Measurements from ENCODE around the gene ADAM10.
A peak's percentile ranks its signal among the peaks of the same experiment; 100 is the strongest.

The ADAM10 gene

DNA sequence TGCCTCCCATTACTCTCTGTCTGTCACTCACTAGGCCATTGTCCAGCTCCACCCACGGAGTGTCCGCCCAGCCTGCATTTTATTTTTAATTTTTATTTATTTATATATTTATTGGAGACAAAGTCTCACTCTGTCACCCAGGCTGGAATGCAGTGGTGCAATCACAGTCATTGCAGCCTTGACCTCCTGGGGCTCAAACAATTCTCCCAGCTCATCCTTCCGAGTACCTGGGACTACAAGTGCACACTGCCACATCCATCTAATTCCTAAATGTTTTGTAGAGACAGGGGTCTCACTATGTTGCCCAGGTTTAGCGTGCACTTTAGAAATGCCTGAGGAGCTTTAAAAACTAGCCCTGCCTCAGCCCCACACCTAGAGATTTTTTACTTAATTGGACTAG lies 176.2 kb downstream of the ADAM10 start:
- DNase-seq: no peak

DNA sequence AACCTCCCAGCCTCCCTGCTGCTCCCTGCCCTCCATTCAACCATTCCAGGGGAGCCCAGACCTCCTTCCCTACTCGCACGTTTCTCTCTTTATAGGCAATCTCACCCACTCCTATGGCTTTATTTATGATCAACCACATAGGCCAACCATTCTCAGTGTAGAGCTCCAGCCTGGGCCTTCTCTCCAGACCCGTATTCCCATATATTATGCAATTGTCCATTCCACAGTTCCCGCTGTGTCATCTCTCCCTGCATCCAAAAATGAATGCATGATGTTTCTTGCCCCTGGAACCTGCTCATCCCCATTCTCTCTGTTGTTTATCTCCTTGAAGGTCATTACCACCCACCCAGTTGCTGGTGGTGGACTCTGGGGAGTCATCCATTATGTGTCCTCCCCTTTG lies 177.0 kb downstream of the ADAM10 start:
- DNase-seq: no peak

DNA sequence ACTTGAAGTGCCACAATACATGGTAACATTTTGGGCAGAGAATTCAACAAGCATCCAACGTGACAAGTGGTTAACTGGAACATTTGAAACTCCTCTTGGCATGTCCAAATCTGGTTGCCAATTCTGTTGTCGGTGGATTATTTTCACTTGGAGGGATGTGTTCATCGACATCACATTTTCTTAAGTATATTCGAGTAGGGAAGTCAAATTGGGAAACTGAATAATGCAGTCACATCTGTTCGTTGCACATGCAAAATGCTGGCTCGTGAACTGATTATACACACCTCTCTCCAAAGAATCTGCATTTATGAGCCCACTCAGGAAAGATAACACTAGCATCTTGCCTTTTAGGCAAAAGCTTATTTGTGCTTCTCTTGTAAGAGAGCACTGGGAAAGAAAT lies 178.0 kb downstream of the ADAM10 start:
- DNase-seq: no peak

DNA sequence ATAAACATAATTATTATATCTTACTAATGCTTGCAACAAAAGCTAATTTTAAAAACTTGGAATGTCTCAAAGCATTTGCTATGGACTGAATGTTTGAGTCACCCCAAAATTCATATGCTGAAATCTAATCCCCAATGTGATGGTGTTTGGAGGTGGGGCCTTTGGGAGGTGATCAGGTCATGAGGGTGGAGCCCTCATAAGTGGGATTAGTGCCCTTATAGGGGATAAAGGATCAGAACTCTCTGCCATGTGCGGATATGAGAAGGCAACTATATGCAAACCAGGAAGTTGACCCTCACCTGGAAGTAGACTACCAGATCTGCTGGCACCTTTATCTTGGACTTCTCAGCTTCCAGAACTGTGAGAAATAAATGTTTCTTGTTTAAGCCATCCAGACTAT lies 180.1 kb downstream of the ADAM10 start:
- no peak for DNase-seq

DNA sequence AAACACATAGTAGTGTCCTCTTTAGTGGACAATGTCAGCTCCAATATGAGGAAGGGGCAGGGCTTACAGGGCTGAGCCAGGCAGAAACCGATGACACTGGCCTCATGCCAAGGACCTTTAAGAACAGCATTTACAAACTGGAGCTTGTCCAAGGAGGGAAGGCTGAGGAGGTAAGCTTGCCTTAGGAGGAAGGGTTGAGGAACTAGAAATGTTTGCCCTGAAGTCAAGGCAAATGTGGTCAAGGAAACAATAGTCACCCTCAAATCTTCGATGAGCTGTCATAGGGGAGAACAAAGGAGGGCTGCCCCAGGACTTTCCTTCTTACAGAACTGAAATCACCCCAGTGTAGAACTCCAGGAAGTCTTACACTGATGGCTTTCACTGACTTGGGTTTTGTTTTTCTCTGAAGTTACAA lies 181.3 kb downstream of the ADAM10 start:
- no peak for DNase-seq

DNA sequence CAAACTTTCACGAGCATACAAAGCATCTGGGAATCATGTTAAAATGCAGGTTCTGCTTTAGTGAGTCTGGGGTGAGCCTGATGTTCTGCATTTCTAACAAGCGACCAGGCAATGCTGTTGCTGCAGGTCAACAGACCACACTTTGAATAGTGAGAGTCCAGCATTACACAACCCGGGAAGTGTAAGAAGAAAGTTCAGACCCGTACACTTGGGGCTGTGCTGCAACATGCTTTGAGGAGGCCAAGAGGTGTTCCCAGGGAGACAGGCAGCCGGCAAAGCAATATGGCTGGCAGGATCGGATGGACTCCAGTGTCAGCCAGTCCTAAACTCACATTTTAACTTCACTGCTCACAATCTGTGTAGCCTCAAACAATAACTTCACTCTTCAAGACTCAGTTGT lies 183.5 kb downstream of the ADAM10 start:
- DNase-seq: no peak

DNA sequence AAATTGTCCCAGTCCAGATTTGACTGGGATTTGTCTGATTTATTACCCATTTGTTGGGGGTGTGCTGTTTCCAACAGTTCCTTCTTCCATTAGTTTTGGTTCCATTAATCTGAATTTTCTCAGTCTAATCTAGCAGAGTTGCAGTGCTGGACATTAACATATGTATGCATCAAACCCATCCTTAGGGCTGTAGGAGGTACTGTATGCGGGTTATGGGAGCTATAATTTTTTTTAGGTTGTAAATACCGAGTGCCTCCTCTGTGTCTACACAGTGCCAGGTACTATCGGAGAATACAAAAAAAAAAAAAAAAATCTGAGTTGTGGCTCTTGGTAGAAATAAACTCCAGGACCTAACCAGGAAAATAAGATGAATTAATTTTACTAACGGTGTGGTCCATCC lies 183.9 kb downstream of the ADAM10 start:
- no peak for DNase-seq

DNA sequence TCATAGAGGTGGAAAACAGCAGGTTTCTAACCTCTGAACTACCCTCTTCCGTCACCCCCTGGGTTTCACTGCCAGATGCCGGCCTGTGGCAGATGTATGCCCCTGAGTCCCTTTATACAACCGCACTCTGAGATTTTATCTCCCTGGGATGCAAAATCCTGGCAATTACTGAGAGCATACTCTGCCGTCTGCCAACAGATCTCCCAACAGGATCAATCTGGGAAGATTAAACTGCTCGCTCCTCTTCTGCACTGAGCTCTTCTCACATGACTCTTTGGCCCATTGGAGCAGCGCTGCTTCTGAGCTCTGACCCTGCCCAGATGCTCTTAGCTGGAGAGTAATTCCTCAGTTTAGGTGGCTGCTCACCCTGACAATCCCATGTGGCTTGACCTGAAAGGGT lies 184.5 kb downstream of the ADAM10 start:
- DNase-seq: peak; percentile 64

DNA sequence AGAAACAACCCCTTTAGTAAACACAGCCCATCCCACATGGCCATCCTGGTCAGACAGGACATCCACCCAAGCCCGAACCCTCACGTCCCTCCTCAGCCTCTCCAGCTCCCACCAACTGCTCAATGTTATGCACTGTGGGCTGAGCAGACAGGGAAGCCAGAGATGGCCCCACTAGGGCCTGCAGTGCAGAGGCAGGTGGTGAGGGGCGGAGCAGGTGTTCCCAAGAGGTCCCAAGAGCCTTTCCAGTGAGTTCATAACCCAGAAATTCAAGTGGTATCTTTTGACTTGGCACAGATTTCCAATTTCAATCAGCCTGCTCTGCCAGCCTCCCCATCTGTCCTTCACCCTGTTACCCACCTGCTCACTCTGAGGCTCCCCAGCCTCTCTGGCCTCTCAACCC lies 187.4 kb downstream of the ADAM10 start:
- DNase-seq: no peak

DNA sequence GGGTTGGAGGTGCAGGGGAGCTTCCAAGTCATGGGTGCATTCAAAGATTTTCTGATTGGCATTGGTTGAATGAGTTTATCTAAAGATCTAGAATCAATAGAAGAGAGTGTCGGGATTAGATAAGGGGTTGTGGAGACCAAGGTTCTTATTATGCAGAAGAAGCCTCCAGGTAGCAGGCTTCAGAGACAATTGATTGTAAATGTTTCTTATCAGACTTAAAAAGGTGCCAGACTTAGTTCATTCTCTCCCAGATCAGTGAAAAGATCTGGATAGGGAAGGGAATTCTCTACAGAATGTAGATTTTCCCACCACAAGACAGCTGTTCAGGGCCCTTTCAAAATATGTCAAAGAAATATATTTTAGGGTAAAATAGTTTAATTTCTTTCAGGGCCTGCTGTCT lies 188.2 kb downstream of the ADAM10 start:
- no peak for DNase-seq

DNA sequence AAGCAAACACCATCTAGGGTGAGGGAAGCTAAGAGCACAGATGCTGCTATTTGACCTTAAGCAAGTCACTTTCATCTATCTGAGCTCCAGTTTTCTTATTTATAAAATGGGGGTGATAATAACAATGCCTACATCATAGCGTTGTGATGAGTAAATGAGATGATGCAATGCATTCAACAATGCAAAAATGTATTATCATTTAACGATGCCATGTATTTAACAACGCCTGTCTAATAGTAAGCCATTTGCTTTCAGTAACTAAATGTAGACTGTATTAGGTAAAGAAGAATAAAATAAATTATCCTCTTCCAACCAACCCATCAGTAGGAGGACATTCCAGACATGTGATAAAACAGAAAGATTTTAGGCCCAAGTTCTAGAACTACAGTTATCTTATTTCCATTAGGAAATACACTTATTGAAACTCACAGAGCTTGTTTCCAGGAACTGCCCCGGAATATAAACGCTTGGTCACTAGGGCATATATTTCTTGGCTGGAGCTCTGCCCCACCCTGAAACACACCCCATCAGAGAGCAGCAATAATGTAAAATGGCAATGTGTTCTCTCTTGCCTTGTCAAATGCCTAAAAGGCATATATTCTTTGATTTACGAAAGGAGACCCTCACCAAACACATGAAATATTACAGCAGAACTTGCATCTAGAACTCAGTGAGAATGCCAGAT lies 189.5 kb downstream of the ADAM10 start:
- no peak for DNase-seq

DNA sequence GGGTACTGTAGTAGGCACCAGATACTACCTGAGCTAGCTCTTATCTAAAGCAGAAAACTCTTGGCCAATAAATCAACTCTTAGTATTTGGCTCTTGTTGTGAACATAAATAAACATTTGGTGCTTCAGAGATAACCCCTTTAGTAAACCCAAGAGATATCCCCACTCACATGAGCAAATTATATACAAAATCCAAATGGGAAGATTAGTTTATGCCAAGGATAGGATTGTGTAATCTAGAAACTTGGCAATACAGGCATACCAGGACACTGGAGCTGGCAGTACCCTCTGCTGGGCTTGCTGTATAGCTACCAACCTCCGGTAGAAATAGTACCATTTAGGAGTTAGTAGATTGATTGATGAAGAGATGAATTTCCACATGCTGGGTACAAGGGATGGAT lies 190.7 kb downstream of the ADAM10 start:
- DNase-seq: no peak

DNA sequence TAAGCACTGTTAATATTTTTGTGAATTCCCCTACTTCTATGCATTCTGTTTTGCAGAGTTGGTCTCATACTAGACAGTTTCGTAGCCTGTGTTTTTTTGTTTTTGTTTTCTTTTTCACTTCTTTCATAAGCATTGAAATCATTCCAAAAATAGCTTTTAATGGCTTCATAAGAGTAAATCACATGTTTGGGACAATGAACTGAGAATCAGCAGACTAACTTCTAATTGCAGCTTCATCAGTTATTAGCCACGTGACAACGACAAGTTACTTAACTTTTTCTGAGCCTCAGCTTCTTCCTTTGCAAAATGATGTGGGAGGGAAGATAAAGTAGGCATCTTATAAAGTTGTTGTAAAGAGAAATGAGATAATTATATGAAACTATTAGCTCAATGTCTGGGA lies 193.0 kb downstream of the ADAM10 start:
- DNase-seq: no peak

DNA sequence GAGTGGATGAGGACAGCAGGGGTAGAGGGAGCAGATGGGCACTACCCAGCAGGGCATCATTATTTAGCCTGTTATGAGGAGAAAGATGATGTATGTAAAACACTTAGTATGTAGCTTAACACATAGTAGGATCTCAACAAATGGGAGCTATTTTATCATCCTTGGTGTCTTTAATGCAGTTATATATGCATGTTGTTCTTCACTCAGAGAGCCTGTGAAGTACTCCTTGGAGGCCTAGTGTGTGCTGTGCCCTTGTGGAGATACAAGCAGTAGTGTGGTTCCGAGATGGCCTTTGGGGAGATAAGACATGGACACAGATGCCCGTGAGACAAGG lies 193.5 kb downstream of the ADAM10 start:
- no peak for DNase-seq

DNA sequence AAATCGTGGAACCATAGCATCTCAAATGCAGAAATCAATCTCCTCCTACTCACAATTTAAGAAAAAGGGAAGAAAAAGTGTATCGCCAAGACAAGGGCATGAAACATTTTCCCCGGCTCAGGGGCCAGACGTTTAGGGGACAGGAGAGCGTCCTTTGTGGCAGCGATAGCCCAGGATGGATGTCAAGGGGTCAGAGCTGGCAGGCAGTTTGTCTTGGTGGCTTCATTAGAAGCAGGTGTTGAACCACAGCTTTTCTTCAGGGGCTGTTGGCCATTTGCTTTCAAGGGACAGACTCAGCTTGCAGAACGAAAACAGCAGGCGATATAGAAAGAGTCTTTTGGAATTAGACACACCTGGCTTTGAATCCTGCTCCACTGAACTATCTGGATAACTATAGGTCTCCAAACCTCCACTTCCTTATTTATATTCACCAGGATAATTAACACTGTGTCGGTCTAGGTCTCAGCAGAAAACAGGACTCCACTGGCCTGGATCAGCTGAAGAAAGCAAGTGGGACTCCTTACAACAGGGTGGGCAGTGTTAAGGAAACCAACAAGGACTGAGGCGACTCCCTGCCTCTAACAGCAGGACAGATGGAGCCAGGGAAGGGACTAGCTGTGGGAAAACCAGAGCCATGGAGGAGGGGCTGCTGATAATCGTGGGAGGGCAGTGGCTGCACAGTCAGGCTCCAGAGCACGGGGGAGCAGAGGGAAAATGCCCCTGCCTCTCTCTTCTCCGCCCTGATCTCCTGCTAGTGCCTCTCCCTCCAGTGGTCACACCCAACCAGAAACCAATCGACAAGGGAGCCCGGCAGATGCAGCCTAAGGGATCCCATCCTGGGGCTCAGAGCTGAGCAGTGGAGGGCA lies 194.1 kb downstream of the ADAM10 start:
- DNase-seq: no peak

DNA sequence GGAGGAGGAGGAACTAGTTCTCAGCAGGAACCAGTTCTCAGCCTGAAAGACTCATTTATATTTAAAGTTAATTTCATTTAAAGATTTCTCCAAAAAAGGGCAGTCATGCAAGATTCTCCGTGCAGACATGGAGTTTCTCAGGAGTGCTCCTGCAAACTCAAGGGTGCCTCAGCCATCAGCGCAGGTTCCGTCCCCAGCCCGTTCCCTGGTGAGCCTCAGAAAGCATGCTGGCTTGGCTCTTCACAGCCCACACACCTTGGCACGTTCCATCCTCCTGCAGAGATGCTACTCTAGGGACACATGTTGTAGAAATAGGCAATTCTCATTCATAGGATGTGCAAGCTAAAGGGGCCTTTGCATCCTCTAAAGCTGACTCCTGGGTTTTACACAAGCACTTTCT lies 194.7 kb downstream of the ADAM10 start:
- DNase-seq: no peak

DNA sequence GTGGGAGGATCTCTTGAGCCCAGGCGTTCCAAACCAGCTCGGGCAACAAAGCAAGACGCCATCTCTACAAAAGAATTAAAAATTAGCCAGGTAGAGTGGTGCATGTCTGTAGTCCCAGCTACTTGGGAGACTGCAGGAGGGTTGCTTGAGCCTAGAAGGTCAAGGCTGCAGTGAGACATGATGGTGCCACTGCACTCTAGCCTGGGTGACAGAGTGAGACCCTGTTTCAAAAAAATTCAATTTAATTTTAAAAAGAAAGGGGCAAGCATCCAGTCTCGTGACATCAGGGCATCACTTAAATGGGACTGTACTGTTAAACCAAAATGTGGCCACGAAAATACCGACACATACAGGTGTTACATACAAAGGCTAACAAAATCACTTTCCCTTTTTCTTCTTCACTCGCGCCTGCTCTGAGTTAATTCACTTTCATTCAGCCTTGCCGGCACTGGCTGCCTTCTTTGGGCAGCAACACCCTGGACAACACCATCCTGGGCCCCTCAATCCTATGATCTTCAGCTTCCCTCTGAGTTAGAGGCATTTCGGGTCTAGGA lies 196.1 kb downstream of the ADAM10 start:
- DNase-seq: no peak

DNA sequence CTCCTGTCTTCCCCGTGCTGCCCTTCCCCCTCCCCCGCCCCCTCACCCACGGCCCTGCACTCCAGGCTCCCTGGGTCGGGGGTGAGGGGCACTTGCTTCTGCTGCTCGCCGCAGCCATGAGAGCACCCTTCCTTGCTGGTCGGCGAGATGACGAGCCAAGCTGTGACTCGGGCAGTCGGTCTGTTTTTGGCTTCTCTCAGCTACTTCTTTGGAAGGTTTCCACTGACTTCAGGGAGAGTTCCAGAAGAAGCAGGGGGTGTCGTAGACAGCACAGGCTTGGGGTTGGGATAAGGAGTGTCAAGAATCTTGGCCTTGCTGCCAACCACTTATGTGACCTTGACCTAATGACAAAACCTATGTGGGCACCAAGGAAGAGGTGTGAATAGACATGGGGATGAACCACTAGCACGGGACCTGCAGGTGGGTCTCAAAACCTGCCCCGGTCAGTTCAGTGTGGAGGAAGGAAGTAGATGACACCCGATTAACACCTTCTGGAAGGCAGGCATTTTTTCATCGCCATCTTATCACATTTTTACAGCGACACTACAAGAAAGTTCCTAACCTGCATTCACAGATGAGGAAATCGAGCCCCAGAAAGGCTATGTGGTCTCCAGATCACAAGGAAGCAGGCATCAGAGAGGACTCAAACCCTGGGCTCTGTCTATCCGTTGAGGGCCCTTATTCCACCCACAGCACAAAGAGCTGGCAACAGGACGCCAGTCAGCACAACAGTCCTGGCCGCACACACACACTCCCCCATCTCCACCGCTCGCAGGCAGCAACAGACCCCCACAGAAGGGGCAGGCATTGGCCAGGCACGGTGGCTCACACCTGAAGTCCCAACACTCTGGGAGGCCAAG lies 196.8 kb downstream of the ADAM10 start:
- DNase-seq: no peak

DNA sequence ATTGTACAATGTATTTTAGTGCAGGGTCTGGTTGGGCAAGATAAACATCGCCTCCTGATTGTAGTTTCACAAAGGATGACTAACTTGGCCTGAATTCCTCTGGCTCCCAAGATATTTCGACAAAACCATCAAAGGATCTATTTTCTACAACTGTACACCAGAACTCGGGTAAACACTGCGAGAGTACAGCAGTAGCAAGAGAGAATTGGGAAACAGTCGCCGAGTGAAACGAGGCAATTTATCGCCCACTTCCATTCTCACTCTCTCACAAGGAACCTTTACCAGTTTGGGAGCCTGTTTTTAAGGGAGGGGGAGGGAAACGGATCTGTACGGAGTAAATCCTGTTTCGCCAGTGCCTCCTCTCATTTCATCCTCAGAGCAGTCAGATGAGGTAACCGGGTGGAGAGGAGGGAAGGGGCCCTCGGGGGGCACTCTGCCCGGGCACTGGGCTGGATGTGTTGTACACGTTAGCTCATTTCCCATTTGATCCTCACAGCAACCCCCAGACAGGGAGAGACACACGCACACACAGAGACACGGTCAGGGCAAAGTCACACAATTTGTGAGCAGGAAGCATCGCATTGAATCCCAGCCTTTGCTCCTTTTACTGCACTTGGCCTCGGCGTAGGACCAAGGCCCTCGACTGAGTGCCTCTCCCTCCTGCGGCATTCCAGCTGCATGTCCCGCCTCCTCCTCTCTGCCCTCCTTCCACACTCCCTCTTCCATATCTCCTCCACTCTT lies 197.6 kb downstream of the ADAM10 start:
- no peak for DNase-seq

DNA sequence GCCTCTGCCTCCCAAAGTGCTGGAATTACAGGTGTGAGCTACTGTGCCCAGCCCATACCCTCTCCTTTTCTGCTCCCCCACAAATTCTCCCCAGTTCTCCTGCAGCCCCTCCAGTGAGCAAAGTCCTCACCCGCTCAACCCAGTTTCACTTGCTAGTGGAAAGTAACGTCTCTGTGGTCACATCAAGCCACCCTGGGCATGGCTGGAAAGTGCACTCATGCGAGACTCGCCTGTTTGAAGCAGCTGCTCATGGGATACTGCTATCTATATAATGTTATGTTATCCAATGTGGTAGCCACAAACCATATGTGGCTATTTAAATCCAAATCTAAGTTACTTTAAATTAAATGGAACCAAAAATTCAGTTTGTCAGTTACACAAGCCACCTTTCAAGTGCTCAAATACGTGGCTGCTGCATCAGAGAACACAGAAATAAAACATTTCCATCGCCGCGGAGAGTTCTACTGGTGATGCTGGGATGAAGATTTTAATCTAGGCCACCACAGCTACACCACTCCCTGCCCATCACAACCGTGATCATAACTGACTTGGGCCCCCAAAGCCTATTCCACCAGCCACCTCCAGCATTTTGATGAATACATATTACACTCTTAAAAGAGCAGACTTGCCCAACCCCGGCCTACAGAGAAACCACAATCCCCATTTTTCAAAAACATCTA lies 198.3 kb downstream of the ADAM10 start:
- DNase-seq: no peak

DNA sequence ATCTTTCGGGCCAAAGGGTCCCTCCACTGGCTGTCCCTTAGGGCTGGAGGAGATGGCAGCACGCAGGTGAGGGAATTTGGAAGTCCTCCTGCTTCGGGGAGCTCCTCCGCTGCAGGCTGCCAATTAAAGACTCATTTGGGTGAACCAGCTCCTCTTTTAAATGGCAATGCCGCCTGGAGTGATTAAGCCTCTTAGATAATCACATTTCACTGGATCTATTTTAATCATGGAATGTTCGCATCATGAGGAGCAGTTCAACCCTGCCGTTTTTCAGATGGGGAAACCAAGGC lies 199.8 kb downstream of the ADAM10 start:
- no peak for DNase-seq

DNA sequence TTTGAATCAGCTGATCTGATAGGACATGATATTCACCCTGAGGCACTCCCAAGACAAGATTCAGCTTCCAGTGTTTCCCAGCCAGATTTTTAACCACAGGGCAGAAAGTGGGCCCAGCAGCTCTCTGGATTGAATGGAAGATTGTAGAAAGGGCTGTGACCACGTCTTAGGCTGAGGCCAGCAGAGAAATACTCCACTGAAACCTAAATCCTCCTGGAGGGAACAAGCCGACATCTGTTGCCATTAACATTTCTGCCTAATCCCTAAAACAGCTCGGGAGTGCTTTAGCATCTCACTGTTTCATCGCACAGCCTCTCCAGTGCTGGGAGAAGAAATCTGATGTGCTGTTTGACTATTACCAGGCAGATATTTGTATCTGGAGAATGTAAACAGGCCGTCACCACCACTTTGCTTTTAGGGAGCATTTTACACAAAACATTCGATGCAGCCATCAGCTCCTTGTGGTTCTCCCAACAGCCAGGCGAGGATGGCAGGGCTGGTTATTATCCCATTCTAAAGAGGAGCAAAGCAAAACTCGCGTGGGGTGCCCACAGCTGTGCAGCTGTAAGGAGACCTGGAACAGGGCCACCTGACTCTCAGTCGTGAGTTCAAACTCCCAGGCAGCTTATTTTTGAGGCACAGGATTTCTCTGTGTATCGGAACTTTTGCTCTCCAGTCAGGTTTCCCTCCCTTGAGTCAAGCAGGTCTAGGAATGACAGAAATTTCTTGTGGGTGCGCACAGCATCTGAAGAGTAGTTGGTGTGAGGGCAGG lies 200.3 kb downstream of the ADAM10 start:
- no peak for DNase-seq

Measured in NCI-H526 treated with DMSO at 0.1 percent for 48 hours (cell line).